Omental fat pad (tissue), 4 donors: ENCODE measurements around the gene BEND6. TPM values are rescaled to one million over a fixed set of nuclear protein-coding genes. Genes with fewer than 3 reads are reported as not detected.
"Not testable (repeated sequence)": the region's sequence is repeated elsewhere in the genome, so short reads cannot be mapped to it uniquely, and the experiment has no call there.

Experiments used
- ATAC-seq: fragments of 150-250 bp; one replicate; pipeline ENCODE4 v1.9.1; 2016; ENCODE audit warnings: mild to moderate bottlenecking, moderate library complexity; ENCODE audit not compliant: low FRiP score
- DNase-seq: peaks from one replicate; pipeline ENCODE4 v3.0.0-alpha.2; 2019; ENCODE audit warnings: low spot score
- CTCF ChIP-seq, 3 donors: fragments of 450-650 bp; IDR thresholded peaks; one replicate each; pipeline ENCODE4 v1.5.1; 2016 to 2017; ENCODE audit warnings: antibody characterized with exemption in 3 of 3, mild to moderate bottlenecking in 3 of 3, moderate library complexity in 2 of 3
- total RNA-seq, 4 donors: library from RNA; depleted of rRNA; stranded (reverse); fragments of >200 nt; gene quantifications; one replicate each; pipeline ENCODE4 v1.1.0, GENCODE V29; 2016

Gene BEND6
- total RNA-seq, 4 donors from 2014 or later: 0.44 to 1.0 (median 0.72) TPM; not detected in 1

GRCh38 chr6:56992703-56993102 is 37.8 kb downstream of the BEND6 start:
- ATAC-seq: no peak
- DNase-seq: no peak
- TF ChIP-seq CTCF (IDR thresholded peaks at IDR 0.05): no peak

GRCh38 chr6:56995347-56995902 is 40.5 kb downstream of the BEND6 start:
- TF ChIP-seq CTCF (IDR thresholded peaks at IDR 0.05): no peak
- ATAC-seq (no peak), DNase-seq (no peak)

GRCh38 chr6:56996401-56996800 is 41.5 kb downstream of the BEND6 start:
- DNase-seq (no peak), ATAC-seq (no peak)
- no peak for TF ChIP-seq CTCF (IDR thresholded peaks at IDR 0.05)

GRCh38 chr6:56999049-56999448 is 44.1 kb downstream of the BEND6 start:
- TF ChIP-seq CTCF (IDR thresholded peaks at IDR 0.05): no peak
- ATAC-seq (no peak), DNase-seq (no peak)

- not testable (repeated sequence) for ATAC-seq, DNase-seq
Measured at GRCh38 chr6:56999748-57000147, 44.8 kb downstream of the BEND6 start.

GRCh38 chr6:57002197-57002596 is 47.3 kb downstream of the BEND6 start:
- TF ChIP-seq CTCF (IDR thresholded peaks at IDR 0.05): no peak
- ATAC-seq (no peak), DNase-seq (no peak)

- no peak for DNase-seq
- no peak for TF ChIP-seq CTCF (IDR thresholded peaks at IDR 0.05)
- ATAC-seq: no peak
Measured at GRCh38 chr6:57004292-57004691, 49.4 kb downstream of the BEND6 start.

- no peak for ATAC-seq
- TF ChIP-seq CTCF (IDR thresholded peaks at IDR 0.05): no peak
- DNase-seq: no peak
Measured at GRCh38 chr6:57006101-57006500, 51.2 kb downstream of the BEND6 start.

GRCh38 chr6:57008069-57008468 is 53.2 kb downstream of the BEND6 start:
- ATAC-seq, DNase-seq: not testable (repeated sequence)
